CD4-positive, alpha-beta T cell treated with Interleukin-17A for 4 hours (primary cell): ENCODE data around the gene PADI6.
"Not testable (repeated sequence)": the region's sequence is repeated elsewhere in the genome, so short reads cannot be mapped to it uniquely, and the experiment has no call there.

Experiments
- DNase-seq: peaks from one replicate; pipeline ENCODE4 v3.0.0-alpha.2; 2020; ENCODE audit warnings: mixed read lengths

Gene PADI6

DNA sequence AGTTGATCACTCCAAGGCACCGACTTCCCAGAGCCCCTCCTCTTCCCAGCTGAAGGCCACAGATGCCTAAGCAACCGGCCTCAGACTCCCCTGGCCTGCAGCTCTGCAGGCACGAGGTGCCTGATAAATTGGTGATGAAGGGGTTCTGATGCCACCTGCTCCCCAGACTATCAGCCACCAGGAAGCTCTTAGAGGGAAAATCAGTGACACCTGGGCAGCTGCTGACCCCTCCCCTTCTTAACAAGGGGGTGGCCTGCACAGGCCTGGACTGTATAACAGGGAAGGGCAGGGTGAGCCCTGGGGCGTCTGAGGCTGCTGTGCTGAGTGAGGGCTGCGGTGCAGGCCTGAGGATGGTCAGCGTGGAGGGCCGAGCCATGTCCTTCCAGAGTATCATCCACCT, at the start of gene PADI6:
PADI6 (plus strand) TSS at position 301 of the 400 bp plus-strand sequence; CDS start at position 351, 50 bp downstream.
- DNase-seq, result no peak

DNA sequence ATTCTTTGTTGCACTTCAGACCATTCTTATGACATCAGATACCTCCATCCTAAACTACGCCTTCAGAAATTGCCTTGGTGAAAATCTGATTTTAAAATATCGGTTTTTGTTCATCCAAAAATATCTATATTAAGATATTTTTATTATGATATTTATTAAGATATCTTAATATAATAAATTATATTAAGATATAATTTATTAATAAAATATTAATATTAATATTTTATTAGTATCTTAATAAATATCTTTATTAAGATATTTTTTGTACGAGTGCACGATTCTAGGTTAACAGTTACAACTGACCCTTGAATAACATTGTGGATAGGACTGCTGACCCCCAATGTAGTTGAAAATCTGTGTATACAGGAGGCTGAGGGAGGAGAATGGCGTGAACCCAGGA, 43.1 kb upstream of the PADI6 start:
- DNase-seq, result no peak

DNA sequence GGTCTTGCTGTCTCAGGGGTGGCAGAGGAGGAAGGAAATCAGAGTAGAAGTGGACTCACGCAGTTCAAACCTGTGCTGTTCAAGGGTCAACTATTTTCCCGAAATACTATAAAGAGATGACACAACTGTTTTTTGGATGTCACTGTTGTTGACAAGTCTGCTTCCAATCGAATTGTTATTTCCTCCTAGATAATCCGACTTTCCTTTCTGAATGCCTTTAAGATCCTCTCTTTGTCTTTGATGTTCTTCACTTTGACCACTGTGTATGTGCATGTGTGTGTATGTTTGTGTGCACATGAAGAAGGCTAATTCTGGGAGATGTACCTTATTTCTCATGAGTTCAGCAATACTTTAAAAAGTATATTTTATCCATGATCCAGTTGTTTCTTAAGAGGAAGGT, 42.4 kb upstream of the PADI6 start:
- no peak for DNase-seq

DNA sequence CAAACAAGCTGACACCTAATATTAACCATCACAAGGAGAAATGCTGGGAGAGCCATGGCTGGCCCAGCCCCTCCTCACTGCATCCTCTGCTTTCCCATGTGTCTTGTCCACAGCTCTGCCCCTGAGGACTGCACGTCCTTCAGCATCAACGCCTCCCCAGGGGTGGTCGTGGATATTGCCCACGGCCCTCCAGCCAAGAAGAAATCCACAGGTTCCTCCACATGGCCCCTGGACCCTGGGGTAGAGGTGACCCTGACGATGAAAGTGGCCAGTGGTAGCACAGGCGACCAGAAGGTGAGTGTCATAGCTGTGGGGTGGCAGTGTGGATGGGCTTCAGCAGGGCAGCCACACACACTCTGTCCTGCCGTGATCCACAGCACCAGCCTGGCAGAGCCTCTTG, 41.1 kb upstream of the PADI6 start:
- DNase-seq, result no peak

DNA sequence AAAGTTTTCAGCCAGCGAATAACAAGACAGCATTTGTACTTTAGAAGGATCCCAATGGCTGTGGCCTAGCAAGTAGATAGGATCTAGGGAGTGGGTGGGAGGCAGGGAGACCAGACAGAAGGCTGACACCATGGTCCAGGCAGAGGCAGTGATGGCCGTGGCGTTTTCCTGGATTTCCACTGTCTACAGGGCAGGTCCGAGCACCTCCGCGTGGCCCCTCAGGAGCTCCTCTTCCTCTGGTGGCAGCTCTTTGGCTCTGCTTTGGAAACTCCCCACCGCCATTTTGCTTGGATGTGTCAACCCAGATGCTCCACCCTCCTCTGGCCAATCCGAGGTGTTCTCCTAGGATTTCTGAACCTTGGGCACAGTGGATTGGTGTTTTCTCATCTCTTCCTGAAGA, 38.9 kb upstream of the PADI6 start:
- no peak for DNase-seq

DNA sequence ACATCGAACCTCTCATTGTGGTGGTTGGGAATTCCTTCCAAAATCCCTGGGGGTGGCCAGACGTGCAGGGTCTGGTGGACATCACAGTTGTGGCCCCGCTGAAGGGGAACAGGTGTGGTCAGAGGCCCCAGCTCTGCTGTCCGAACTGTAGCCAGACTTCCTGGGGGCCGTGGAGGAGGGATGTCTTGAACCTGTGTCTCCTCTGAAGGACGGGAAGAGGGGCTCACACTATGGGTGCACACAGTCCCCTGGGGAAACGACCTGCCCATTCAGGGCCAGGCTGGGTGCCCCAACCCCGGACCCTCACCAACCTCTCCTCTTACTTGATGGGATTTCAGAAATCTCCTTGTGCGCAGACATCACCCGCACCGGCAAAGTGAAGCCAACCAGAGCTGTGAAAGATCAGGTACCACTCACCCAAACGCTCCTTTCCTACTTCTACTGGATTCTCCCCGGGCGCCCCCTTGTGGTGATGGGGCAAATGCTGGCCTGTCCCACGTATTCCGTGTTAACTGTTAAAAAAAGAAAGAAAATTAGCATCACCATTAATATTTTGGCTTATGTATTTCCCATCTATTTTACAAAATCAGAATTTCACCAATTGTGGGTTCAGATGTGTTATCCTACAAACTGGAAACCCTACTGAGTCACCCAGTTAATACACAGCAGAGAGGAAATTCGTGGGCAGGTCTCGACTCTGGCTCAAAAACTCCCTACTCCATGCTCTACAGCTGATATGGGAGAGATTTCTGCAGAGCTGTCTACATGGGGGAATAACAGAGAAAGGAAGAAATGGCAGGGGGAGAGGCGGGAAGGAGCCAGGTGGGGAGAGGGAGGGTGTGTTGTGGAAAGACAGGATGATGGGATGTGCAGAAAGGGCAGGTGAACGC, 35.9 kb upstream of the PADI6 start:
- peak; percentile 74 for DNase-seq

DNA sequence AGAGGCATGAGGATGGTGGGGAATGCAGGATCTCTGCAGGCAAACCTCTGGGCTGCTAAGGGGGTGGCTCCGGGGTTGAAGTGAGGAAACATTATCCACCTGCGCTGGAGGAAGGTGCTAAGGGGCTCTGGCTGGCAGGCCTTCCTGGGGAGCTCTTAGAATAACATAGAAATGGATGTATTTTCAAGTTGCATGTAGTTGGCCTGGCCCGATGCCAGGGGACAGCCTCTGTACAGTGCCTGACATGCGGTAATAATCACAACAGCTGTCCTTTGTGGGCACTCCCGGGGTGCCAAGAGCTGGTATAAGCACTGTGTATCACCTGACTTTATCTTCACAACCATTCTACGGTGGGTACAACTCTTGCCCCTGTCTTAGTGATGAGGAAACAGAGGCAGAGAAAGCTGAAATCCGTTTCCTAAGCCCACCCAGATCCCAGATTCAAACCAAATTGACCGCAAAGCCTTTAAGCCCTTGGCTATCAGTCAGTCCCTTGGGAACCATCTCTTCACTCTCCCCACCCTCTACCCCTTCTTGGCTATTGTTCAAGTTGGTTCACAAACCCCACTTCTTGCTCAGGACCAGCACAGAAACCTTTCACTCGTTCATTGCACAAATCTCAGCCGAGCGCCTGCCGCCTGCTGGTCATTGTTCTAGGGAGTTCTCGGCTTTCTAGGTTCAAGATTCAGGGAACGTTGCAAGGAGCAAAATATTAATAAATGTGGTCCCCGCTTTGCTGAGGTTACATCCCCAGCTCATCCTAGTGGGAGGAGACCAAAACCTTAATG, 33.1 kb upstream of the PADI6 start:
- DNase-seq, result no peak

DNA sequence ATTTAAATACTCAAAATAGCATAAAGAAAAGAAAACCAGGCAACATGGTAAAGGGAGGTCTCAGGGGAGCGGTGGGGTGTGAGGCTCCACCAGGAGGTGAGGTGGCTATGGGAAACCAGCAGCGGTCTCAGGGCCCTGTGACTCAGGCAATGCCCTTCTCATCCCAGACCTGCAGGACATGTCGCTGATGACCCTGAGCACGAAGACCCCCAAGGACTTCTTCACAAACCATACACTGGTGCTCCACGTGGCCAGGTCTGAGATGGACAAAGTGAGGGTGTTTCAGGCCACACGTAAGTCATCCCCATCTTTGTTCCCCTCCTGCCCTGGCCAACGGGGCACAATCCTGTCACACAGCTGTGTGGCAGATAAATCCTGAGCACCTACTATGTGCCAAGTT, 32.5 kb upstream of the PADI6 start:
- no peak for DNase-seq

DNA sequence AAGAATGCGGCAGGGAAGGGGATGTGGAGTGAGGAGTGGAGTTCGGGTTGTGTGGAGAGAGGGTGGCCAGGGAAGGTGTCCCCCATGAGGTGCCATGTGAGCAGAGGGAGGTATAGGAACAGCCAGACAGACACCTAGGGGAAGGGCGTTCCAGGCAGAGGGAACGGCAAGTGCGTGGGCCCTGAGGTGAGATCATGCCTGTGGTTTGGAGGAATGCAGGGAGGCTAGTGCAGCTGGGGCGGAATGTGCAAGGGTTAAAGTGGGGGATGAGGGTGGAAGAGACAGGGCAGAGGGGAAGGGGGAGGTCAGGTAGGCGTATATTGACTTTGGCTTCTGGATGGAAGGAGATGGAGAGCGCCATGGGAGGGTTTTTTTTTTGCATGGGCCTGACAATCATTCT, 31.6 kb upstream of the PADI6 start:
- no peak for DNase-seq

DNA sequence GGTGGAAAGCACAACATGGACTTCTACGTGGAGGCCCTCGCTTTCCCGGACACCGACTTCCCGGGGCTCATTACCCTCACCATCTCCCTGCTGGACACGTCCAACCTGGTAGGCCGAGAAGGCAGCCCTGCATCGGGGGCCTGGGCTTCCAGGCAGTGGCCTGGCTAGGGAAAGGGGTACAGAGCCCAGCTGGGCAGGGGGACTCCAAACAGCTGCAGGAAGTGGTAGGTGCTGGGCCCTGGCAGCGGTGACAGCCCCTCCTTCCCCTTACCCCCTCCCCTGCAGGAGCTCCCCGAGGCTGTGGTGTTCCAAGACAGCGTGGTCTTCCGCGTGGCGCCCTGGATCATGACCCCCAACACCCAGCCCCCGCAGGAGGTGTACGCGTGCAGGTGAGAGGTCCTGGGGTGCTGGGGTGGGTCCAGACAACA, 30.0 kb upstream of the PADI6 start:
- no peak for DNase-seq

DNA sequence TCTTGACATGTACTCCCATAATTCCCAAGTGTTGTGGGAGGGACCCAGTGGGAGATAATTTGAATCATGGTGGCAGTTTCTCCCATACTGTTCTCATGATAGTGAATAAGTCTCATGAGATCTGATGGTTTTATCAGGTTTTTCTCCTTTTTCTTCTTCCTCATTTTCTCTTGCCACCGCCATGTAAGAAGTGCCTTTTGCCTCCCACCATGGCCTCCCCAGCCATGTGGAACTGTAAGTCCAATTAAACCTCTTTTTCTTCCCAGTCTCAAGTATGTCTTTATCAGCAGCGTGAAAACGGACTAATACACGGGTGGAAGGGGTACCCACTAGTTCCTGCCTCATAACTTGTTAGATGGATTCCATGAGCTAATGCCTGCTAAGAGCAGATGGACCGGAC, 26.5 kb upstream of the PADI6 start:
- not testable (repeated sequence) for DNase-seq

DNA sequence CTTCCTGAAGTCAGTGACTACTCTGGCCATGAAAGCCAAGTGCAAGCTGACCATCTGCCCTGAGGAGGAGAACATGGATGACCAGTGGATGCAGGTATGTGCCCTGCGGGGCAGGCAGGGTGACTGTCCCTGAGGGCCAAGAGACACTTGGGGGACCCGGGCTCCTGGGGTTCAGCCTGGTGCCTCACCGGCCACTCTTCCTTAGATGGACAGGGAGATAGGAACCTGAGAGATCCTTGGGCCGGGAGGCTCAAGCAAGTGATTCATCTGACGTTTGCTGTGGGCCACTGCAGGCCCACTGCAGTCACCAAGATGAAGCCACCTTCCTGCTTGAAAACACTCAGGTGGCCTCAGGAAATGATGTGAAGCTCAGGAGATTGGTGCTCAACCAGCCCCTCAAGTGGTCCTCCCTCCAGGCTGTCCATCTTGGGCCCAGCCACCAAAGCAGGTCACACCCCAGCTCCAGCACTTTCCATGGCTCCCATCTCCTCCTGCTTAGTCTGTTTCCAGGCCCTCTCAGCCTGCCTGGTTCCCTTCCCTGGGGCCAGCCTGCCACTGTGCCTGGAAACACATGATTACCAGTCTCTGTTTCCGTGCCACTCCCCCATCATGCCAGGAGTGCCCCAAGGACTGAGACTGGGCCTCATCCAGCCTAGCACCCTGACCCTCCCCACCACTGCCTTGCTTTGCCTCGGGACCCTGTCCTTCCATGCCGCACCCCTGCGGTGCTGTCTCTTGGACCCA, 25.8 kb upstream of the PADI6 start:
- DNase-seq, result no peak

DNA sequence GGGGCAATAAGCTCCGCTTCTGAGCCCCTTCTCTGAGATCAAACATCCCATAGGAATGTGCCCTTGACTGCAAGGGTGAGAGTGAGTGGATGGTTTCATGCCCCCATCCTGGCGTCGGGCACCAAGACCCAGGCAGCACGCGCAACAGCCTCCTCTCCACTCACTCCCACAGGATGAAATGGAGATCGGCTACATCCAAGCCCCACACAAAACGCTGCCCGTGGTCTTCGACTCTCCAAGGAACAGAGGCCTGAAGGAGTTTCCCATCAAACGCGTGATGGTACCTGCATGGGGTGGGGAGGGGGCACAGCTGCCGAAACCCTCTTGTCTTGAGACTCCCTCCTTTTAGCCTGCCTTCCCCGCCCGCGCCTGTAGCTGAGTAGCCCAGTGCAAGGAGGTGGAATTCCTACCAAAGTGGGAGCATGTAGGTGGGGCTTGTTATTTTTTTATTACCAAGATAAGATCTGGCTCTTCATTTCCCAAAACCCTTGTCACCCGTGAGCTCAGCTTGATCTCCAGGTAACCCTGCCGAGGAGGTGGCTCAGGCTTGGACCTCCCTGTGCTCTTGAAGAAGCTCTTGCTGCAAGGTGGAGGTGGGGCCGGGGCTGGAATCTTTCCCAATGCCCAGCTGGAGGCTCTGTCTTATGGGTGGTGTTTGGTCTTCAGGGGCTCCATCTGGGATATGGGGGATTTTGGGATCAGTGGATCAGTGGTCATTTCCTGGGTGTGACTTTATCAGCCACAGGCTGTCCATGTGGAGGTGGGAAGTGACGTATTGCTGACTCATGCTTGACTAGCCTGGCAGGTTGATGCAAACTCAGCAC, 24.0 kb upstream of the PADI6 start:
- DNase-seq, result no peak

DNA sequence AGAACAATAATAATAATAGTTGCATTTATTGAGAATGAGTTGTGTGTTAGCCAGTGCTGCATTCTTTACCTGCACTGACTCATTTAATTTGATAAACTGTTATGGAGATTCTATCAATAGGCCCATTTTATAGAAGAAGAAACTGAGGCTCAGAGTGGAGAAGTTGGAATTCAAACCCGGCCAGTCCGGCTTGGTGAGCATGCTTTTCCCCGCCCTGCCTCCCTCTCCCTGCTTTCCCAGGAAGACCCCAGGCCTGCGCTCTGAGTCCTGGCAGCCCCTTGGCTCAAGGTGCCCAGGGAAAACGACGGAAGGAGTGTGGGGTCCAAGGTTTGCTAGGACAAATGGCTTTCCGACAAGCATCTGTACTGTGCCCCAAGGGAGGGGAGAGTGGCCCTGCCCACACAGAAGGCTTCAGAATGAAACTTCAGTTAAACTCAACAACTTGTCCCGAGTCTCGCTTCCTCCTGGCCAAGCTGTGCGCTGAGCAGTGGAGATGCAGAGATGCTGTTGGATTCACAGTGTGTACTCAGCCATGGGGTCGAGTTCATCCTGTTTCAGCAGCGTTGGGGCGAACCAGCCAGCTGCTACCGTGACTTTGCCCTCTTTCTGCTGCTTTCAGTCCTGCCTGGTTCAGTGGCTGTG, 23.3 kb upstream of the PADI6 start:
- DNase-seq, result no peak

DNA sequence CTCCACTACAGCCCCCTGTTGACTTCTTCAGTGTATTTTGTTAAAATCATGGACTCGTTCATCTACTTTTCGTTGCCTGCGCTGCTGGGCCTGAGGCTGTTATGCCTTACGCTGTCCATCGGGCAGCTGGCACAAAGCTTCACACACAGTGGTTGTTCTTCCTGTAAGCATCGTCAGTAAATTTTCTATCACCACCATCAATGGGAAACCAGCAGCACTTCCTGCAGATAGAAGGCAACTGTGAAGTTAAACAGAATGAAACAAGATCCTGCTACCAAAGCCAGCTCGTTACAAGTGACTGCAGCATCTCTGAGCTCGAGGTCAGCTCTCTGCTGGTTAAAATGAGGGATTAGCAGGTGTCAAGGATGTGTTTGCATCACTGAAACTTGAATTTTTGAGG, 21.9 kb upstream of the PADI6 start:
- DNase-seq, result no peak

DNA sequence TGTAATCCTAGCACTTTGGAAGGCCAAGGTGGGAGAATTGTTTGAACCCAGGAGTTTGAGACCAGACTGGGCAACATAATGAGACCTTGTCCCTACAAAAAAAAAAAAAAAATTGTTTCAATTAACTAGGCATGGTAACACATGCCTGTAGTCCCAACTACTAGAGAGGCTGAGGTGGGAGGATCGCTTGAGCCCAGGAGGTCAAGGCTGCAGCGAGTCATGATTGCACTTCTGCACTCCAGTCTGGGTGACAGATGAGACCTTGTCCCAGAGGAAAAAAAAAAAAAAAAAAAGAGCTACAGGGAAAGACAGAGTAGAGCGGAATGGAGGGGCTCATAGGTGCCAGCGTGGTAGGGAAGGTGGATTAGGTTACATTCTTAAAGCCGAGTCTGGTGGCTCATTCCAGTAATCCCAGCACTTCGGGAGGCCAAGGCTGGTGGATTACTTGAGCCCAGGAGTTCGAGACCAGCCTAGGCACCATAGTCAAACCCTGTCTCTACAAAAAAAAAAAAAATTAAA, 21.0 kb upstream of the PADI6 start:
- no peak for DNase-seq

DNA sequence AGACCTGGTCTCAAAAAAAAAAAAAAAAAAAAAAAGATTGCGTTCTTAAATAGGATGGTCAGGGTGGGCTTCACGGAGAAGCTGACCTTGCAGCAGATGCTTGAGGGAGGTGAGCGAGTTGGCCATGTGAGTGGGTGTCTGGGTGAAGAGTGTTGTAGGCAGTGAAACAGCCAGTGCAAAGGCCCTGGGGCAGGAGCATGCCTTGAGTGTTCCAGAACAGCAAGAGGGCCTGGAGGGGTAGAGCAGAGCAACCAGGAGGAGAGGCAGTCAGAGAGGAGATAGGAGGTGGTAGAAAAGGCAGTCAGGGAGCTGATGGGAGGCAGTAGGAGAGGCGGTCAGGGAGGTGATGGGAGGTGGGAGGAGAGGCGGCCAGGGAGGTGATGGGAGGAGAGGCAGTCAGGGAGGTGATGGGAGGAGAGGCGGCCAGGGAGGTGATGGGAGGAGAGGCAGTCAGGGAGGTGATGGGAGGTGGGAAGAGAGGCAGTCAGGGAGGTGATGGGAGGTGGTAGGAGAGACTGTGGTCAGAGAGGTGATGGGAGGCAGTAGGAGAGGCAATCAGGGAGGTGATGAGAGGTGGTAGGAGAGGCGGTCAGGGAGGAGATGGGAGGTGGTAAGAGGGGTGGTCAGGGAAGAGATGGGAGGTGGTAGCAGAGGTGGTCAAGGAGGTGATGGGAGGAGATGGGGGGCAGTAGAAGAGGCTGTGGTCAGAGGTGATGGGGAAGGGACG, 20.2 kb upstream of the PADI6 start:
- DNase-seq, result no peak

DNA sequence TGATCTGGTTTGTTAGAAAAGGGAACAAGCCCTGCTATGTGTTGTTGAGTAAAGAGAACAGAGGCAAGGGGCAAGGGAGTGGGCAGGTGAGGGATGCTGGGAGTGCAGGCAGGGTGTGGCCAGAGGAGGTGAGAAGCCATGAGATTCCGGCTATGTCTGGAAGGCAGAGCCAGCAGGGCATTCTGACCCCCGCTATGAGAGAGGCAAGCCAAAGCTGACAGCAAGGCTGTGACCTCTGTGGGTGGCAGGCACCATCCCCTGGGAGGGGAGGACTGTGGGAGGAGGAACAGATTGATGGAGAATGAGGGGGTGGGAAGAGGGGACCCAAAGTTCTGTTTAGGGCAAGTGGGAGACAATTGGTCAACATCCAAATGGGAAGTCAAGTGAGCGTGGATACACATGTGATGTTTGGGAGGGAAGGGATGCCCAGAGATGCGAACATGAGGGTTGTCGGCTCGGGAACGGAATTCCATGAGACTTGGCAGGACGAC, 19.5 kb upstream of the PADI6 start:
- DNase-seq, result no peak

DNA sequence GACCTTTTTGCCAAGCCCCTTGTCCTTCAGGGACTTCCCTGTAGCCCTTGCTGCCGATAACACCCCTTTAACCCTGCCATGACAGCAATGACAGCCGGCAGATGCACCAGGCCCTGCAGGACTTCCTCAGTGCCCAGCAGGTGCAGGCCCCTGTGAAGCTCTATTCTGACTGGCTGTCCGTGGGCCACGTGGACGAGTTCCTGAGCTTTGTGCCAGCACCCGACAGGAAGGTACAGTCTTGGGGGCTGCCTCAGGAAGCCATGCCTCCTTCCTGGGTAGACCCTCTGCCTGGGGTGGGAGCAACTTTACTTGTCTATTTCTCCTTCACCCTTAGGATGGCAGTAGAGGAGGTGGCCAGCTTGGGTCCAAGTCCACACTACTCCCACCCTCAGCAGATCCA, 16.1 kb upstream of the PADI6 start:
- DNase-seq, result peak; percentile 26

DNA sequence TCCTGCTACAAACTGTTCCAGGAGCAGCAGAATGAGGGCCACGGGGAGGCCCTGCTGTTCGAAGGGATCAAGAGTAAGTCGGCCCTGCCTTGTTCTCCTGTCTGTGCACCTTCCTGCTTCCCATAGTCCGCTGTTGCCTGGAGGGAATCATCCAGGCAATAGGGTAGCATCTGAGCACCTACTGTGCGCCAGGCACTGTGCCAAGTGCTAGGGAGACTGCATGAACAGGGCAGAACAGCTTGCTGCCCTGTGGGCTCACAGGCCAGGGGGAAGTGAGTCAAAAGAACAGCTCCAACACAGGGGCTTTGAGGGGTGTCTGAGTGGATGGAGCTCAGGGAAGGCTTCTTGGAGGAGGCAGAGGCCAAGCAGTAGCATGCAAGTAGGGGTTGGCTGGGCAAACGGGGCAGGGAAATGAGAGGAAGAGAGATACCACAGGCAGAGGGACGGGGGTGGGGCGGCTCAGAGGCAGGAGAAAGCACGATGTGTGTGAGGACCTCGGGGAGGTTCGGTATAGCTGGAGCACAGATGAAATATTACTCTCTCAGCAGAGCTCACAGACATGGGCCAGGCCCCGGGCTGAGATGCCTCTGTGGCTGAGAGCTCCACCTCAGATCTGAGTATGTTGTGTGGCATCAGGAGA, 15.5 kb upstream of the PADI6 start:
- DNase-seq, result peak; percentile 31
